Measurements from ENCODE around the gene FAM204A. TPM values are rescaled to one million over a fixed set of nuclear protein-coding genes. Genes with fewer than 3 reads are reported as not detected.

FAM204A gene
- total RNA-seq, 4 donors from 2014 or later, result 58.6 to 78.7 (median 69.3) TPM

DNA sequence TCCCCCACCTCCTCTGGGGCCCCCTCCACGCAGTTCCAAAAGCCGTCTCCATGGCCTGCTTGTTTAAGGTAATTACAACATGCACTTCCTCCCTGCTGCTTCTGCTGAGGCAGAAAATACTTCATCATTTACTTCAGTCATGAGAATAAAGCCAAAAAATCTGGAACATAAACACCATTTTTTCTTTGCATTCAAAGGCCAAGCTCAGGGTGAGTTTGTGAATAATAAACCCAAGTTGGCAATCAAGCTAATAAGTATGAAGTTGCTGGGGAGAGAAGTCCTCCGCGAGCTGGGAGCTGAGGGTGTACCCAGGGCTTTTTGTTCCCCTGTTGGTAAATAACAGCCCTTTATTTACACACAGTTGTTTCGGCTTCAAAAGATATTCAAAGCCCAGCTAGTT, 70.5 kb downstream of the FAM204A start:
- Histone ChIP-seq H3K4me3 (peak overlapping the region; percentile 26 to 40 (median 36)), H3K4me1 (peaks cover 0 to 15% (median 11%) of the 10 kb centered on the region in 4 donors), H3K36me3 (no peaks in the 10 kb centered on the region), H3K27ac (replicated peaks in 1 of 4) (peak overlapping the region; percentile 38 to 49 (median 42)), H3K27me3 (peaks cover 0 to 2% (median 0%) of the 10 kb centered on the region in 4 donors), H3K9me3 (no peaks in the 10 kb centered on the region)
- DNase-seq (ENCODE audit: extremely low spot score), result no peak
- intact Hi-C loops (cut with DNase I), result no loop called here
- TF ChIP-seq POLR2AphosphoS5 (IDR thresholded peaks at IDR 0.05) (no peak), EP300 (IDR thresholded peaks at IDR 0.05) (no peak), POLR2A (IDR thresholded peaks at IDR 0.05; ENCODE audit: low read depth) (no peak)
- TF ChIP-seq, protein P1, sequence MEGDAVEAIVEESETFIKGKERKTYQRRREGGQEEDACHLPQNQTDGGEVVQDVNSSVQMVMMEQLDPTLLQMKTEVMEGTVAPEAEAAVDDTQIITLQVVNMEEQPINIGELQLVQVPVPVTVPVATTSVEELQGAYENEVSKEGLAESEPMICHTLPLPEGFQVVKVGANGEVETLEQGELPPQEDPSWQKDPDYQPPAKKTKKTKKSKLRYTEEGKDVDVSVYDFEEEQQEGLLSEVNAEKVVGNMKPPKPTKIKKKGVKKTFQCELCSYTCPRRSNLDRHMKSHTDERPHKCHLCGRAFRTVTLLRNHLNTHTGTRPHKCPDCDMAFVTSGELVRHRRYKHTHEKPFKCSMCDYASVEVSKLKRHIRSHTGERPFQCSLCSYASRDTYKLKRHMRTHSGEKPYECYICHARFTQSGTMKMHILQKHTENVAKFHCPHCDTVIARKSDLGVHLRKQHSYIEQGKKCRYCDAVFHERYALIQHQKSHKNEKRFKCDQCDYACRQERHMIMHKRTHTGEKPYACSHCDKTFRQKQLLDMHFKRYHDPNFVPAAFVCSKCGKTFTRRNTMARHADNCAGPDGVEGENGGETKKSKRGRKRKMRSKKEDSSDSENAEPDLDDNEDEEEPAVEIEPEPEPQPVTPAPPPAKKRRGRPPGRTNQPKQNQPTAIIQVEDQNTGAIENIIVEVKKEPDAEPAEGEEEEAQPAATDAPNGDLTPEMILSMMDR (IDR thresholded peaks at IDR 0.05), result no peak
- WGBS, result 22% methylated on average over 5 of the region's 5 CpGs

- no peaks in the 10 kb centered on the region for H3K9me3 ChIP-seq
- peaks cover 0 to 2% (median under 1%) of the 10 kb centered on the region in 4 donors for H3K4me1 ChIP-seq
- H3K27ac ChIP-seq (replicated peaks in 1 of 4), result no peak overlapping the region
- intact Hi-C loops (cut with DNase I), result no loop called here
- no peaks in the 10 kb centered on the region for H3K36me3 ChIP-seq
- TF ChIP-seq, protein P1 (IDR thresholded peaks at IDR 0.05), result no peak
- TF ChIP-seq POLR2AphosphoS5 (IDR thresholded peaks at IDR 0.05), result no peak
- TF ChIP-seq EP300 (IDR thresholded peaks at IDR 0.05), result no peak
- TF ChIP-seq POLR2A (IDR thresholded peaks at IDR 0.05; ENCODE audit: low read depth), result no peak
- peaks cover 0 to 17% (median 0%) of the 10 kb centered on the region in 4 donors for H3K27me3 ChIP-seq
- no peak overlapping the region for H3K4me3 ChIP-seq
- WGBS, result 66% methylated on average over 4 of the region's 4 CpGs
- DNase-seq (ENCODE audit: extremely low spot score), result no peak
These were observed 75.9 kb downstream of the FAM204A start for GRCh38 chr10:118266098-118266748.

DNA sequence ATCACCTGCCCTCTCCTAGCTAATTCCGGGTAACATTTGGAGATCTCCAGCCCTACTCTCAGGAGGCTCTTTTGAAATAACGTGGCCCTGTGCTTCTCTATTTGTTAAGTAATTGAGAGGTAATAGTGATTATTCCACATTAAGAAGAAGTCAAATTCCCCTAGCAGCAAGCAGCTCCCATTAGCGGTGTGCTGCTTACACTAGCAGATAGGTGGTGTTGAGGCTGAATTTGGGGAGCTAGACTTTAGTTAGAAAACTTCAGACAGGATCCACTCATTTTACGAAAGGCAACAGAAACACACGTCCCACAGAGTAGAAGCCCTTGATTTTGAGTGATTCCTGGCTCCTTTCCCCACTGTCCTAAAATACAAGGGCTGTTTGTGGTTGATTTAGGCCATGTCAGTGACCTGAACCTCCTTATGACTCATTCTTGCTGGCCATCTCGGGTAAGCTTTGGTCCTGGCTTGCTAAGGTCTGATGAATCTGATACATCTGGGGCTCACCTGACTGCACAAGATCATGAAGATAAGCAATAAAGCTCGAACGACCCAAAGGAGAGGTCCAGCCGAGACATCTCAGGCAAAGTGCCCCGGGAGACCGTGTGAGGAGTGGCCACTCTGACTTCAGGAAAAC, 77.2 kb downstream of the FAM204A start:
- no peak overlapping the region for H3K4me3 ChIP-seq
- intact Hi-C loops (cut with DNase I), result no loop called here
- 72% methylated on average over 11 of the region's 11 CpGs for WGBS
- no peak overlapping the region for H3K27ac ChIP-seq (replicated peaks in 1 of 4)
- H3K27me3 ChIP-seq, result peaks cover 0 to 17% (median 0%) of the 10 kb centered on the region in 4 donors
- H3K4me1 ChIP-seq, result no peaks in the 10 kb centered on the region
- H3K9me3 ChIP-seq, result no peaks in the 10 kb centered on the region
- DNase-seq (ENCODE audit: extremely low spot score), result no peak
- no peaks in the 10 kb centered on the region for H3K36me3 ChIP-seq
- TF ChIP-seq, protein P1 (IDR thresholded peaks at IDR 0.05), result no peak
- TF ChIP-seq POLR2AphosphoS5 (IDR thresholded peaks at IDR 0.05) (no peak), POLR2A (IDR thresholded peaks at IDR 0.05; ENCODE audit: low read depth) (no peak), EP300 (IDR thresholded peaks at IDR 0.05) (no peak)

GRCh38 chr10:118264252-118264651, 77.9 kb downstream of the FAM204A start:
- Histone ChIP-seq H3K4me3 (no peak overlapping the region), H3K36me3 (no peaks in the 10 kb centered on the region), H3K27me3 (peaks cover 0 to 17% (median 0%) of the 10 kb centered on the region in 4 donors), H3K4me1 (no peaks in the 10 kb centered on the region), H3K9me3 (no peaks in the 10 kb centered on the region), H3K27ac (replicated peaks in 1 of 4) (no peak overlapping the region)
- DNase-seq (ENCODE audit: extremely low spot score), result no peak
- intact Hi-C loops (cut with DNase I), result no loop called here
- TF ChIP-seq POLR2A (IDR thresholded peaks at IDR 0.05; ENCODE audit: low read depth) (no peak), EP300 (IDR thresholded peaks at IDR 0.05) (no peak), POLR2AphosphoS5 (IDR thresholded peaks at IDR 0.05) (no peak)
- TF ChIP-seq, protein P1 (IDR thresholded peaks at IDR 0.05), result no peak
